A549 (cell line): ENCODE data around the gene TRAFD1.

ENCODE experiments used
- BCL3 ChIP-seq: fragments of >200 bp; sonication (Bioruptor Twin); formaldehyde crosslinking; IDR thresholded peaks from 3 replicates; pipeline ENCODE4 v1.6.1; 2016
- CTCF ChIP-seq: fragments of >200 bp; sonication (Bioruptor Twin); formaldehyde crosslinking; IDR thresholded peaks from 3 replicates; pipeline ENCODE4 v1.5.1; 2016
- ELK1 ChIP-seq: fragments of 150-350 bp; IDR thresholded peaks from 2 replicates; pipeline ENCODE4 v1.6.1; 2014; ENCODE audit warnings: low read depth, mild to moderate bottlenecking, low read length
- EP300 ChIP-seq, 2 experiments: fragments of >200 bp; sonication (Bioruptor Twin); formaldehyde crosslinking; IDR thresholded peaks; 2 replicates in 1 of 2; 3 replicates in 1 of 2; pipeline ENCODE4 v1.6.1; 2016 to 2017
- ESRRA ChIP-seq: fragments of 150-350 bp; IDR thresholded peaks from 2 replicates; pipeline ENCODE4 v1.6.1; 2014; ENCODE audit warnings: mild to moderate bottlenecking, low read length, borderline replicate concordance
- FOSL2 ChIP-seq, 2 experiments: fragments of 450-650 bp in 1 of 2; fragments of >200 bp in 1 of 2; sonication (Bioruptor Twin) in 1 of 2; formaldehyde crosslinking; IDR thresholded peaks; 2 replicates each; pipeline versions ENCODE4 v1.5.0 to v1.6.1; 2016 to 2020; ENCODE audit warnings: mild to moderate bottlenecking in 1 of 2, moderate library complexity in 1 of 2
- HOXA7 ChIP-seq: fragments of 250-450 bp; sonication (Bioruptor Pico); IDR thresholded peaks from 2 replicates; pipeline ENCODE4 v1.5.0; 2020; ENCODE audit warnings: mild to moderate bottlenecking, moderate library complexity
- KDM1A ChIP-seq: fragments of 200-600 bp; sonication (generic); IDR thresholded peaks from 2 replicates; pipeline ENCODE4 v1.6.1; 2016; ENCODE audit warnings: low read depth, mild to moderate bottlenecking
- MAFK ChIP-seq: fragments of 450-650 bp; IDR thresholded peaks from 2 replicates; pipeline ENCODE4 v1.6.1; 2014; ENCODE audit not compliant: partially characterized antibody
- POLR2A ChIP-seq: IDR thresholded peaks from 2 replicates; pipeline ENCODE4 v1.6.1; 2012; ENCODE audit warnings: mild to moderate bottlenecking, low read length
- RAD21 ChIP-seq, 2 experiments: fragments of >200 bp in 1 of 2; sonication (Bioruptor Twin) in 1 of 2; formaldehyde crosslinking in 1 of 2; IDR thresholded peaks in 1 of 2; conservative IDR thresholded peaks in 1 of 2; 2 replicates in 1 of 2; 3 replicates in 1 of 2; pipeline ENCODE4 v1.6.1; 2012 to 2018; ENCODE audit warnings: inconsistent platforms in 1 of 2
- RNF2 ChIP-seq: fragments of 200-600 bp; sonication (generic); IDR thresholded peaks from 2 replicates; pipeline ENCODE4 v1.6.1; 2016; ENCODE audit warnings: low read depth, mild to moderate bottlenecking, antibody characterized with exemption, moderate library complexity, borderline replicate concordance
- SREBF2 ChIP-seq: fragments of 450-650 bp; IDR thresholded peaks from 2 replicates; pipeline ENCODE4 v1.6.1; 2014; ENCODE audit warnings: mild to moderate bottlenecking, moderate library complexity
- ZC3H11A ChIP-seq: fragments of 450-650 bp; IDR thresholded peaks from 2 replicates; pipeline ENCODE4 v1.6.1; 2014; ENCODE audit warnings: antibody characterized with exemption, mild to moderate bottlenecking

GRCh38 chr12:112112409-112113133 lies 12.8 kb upstream of the TRAFD1 start:
- TF ChIP-seq RNF2 (no peak), CTCF (no peak), POLR2A (no peak), ZC3H11A (no peak), RAD21 (conservative IDR thresholded peaks at IDR 0.05 in 1 of 2, IDR thresholded peaks at IDR 0.05 in 1 of 2) (no peak), HOXA7 (no peak), EP300 (IDR thresholded peaks at IDR 0.05) (no peak), BCL3 (no peak), ESRRA (no peak), MAFK (no peak), KDM1A (no peak), SREBF2 (no peak), ELK1 (no peak), FOSL2 (IDR thresholded peaks at IDR 0.05) (peak; percentile 45; the same call in 1 of the 2 replicates), FOSL2 (CRISPR knock-in tag; IDR thresholded peaks at IDR 0.05) (peak; percentile 86)
